SK-N-SH (cell line): ENCODE data around the gene GPR137. TPM values are rescaled to one million over a fixed set of nuclear protein-coding genes. Genes with fewer than 3 reads are reported as not detected.
A peak's percentile ranks its signal among the peaks of the same experiment; 100 is the strongest.

Experiments
- CTCF ChIA-PET: fragments of 300-600, 350-600 bp; formaldehyde crosslinking; extraction: SDS; loops from one replicate; lab custom pipeline; 2021; lab: Yijun Ruan, JAX
- POLR2A ChIA-PET: fragments of 350-600 bp; sonication (Branson Sonifier 250); formaldehyde crosslinking; extraction: SDS; loops from one replicate; lab custom pipeline; 2020; ENCODE audit warnings: antibody characterized with exemption, inconsistent platforms; lab: Yijun Ruan, JAX
- DNase-seq: peaks from one replicate; pipeline ENCODE4 v3.0.0; 2012
- H2AFZ ChIP-seq: fragments of 200-600 bp; sonication (generic); 2 replicates; pipeline ENCODE4 v1.8.1; 2016; ENCODE audit warnings: antibody characterized with exemption, mild to moderate bottlenecking, low read depth
- H3F3A ChIP-seq: fragments of 200-600 bp; sonication (generic); replicated peaks from 2 replicates; pipeline ENCODE3; 2016; ENCODE audit warnings: antibody characterized with exemption, mild to moderate bottlenecking; ENCODE audit not compliant: insufficient read depth
- H3K27ac ChIP-seq, 2 experiments: fragments of 200-500 bp in 1 of 2; fragments of 200-600 bp in 1 of 2; sonication (Bioruptor generic) in 1 of 2; sonication (generic), shearing (Covaris generic) in 1 of 2; 2 replicates each; pipeline versions ENCODE4 v1.5.1 to v1.6.1; 2014 to 2016; ENCODE audit warnings: low read depth in 2 of 2, inconsistent platforms in 1 of 2, low read length in 1 of 2, mild to moderate bottlenecking in 1 of 2, mixed read lengths in 1 of 2
- H3K27me3 ChIP-seq: fragments of 200-600 bp; sonication (generic), shearing (Covaris generic); 2 replicates; pipeline ENCODE4 v1.6.1; 2016; ENCODE audit warnings: mixed run types; ENCODE audit not compliant: insufficient read depth
- H3K36me3 ChIP-seq, 2 experiments: fragments of 200-500 bp in 1 of 2; fragments of 200-600 bp in 1 of 2; sonication (Bioruptor generic) in 1 of 2; sonication (generic) in 1 of 2; replicated peaks in 1 of 2; 2 replicates each; pipeline versions ENCODE3 to v1.5.1; 2014 to 2016; ENCODE audit warnings: low read length in 1 of 2, mild to moderate bottlenecking in 1 of 2; ENCODE audit not compliant: insufficient read depth in 2 of 2, control insufficient read depth in 1 of 2
- H3K4me1 ChIP-seq, 2 experiments: fragments of 200-500 bp in 1 of 2; fragments of 200-600 bp in 1 of 2; sonication (Bioruptor generic) in 1 of 2; sonication (generic), shearing (Covaris generic) in 1 of 2; 2 replicates each; pipeline versions ENCODE4 v1.5.1 to v1.6.1; 2014 to 2016; ENCODE audit warnings: low read depth in 1 of 2, low read length in 1 of 2, mixed run types in 1 of 2; ENCODE audit not compliant: insufficient read depth in 2 of 2, control insufficient read depth in 1 of 2
- H3K4me2 ChIP-seq: fragments of 200-600 bp; sonication (generic), shearing (Covaris generic); 2 replicates; pipeline ENCODE4 v1.6.1; 2017; ENCODE audit warnings: mixed run types
- H3K4me3 ChIP-seq, 2 experiments: fragments of 200-500 bp in 1 of 2; fragments of 200-600 bp in 1 of 2; sonication (Bioruptor generic) in 1 of 2; sonication (generic), shearing (Covaris generic) in 1 of 2; 2 replicates each; pipeline versions ENCODE4 v1.5.1 to v1.8.1; 2014 to 2016; ENCODE audit warnings: low read depth in 2 of 2, inconsistent platforms in 1 of 2, low read length in 1 of 2, mild to moderate bottlenecking in 1 of 2, mixed read lengths in 1 of 2, moderate library complexity in 1 of 2
- H3K79me2 ChIP-seq: fragments of 200-600 bp; sonication (generic); 2 replicates; pipeline ENCODE4 v1.8.1; 2017; ENCODE audit warnings: mild to moderate bottlenecking; ENCODE audit not compliant: insufficient read depth
- H3K9ac ChIP-seq: fragments of 200-600 bp; sonication (generic); 2 replicates; pipeline ENCODE4 v1.6.1; 2017; ENCODE audit warnings: mixed run types
- H3K9me2 ChIP-seq: fragments of 200-600 bp; sonication (generic); 2 replicates; pipeline ENCODE4 v1.6.1; 2017; ENCODE audit warnings: mixed run types
- H3K9me3 ChIP-seq: fragments of 200-600 bp; sonication (generic); 2 replicates; pipeline ENCODE4 v1.6.1; 2017; ENCODE audit warnings: mixed run types, mild to moderate bottlenecking, moderate library complexity
- H4K20me1 ChIP-seq: fragments of 200-600 bp; sonication (generic); 2 replicates; pipeline ENCODE4 v1.6.1; 2017; ENCODE audit warnings: mild to moderate bottlenecking, mixed run types; ENCODE audit not compliant: insufficient read depth
- ELF1 ChIP-seq: IDR thresholded peaks from 2 replicates; pipeline ENCODE4 v1.4.0; 2012
- EP300 ChIP-seq, 2 experiments: IDR thresholded peaks; 2 replicates each; pipeline versions ENCODE4 v1.4.0 to v1.6.1; 2012; ENCODE audit warnings: borderline replicate concordance in 1 of 2, low read depth in 1 of 2, low read length in 1 of 2
- EZH2phosphoT487 ChIP-seq: fragments of 200-600 bp; sonication (generic); IDR thresholded peaks from 2 replicates; pipeline ENCODE4 v1.6.1; 2017; ENCODE audit warnings: low read depth, mixed run types, mild to moderate bottlenecking, antibody characterized with exemption, moderate library complexity, borderline replicate concordance
- FOXJ3 ChIP-seq: sonication (generic); formaldehyde crosslinking; IDR thresholded peaks from 2 replicates; pipeline ENCODE4 v1.5.1; 2020; ENCODE audit warnings: mild to moderate bottlenecking, missing genetic modification reagents
- FOXM1 ChIP-seq: IDR thresholded peaks from 2 replicates; pipeline ENCODE4 v1.4.0; 2012; ENCODE audit warnings: low read depth, mild to moderate bottlenecking
- GABPA ChIP-seq: IDR thresholded peaks from 2 replicates; pipeline ENCODE4 v1.4.0; 2012; ENCODE audit warnings: low read depth, mild to moderate bottlenecking
- MEF2A ChIP-seq: IDR thresholded peaks from 2 replicates; pipeline ENCODE4 v1.4.0; 2012; ENCODE audit warnings: low read depth, borderline replicate concordance
- RFX5 ChIP-seq: IDR thresholded peaks from 2 replicates; pipeline ENCODE4 v1.6.1; 2012; ENCODE audit warnings: mild to moderate bottlenecking, improper control_type of control experiment, low read length
- RXRA ChIP-seq: IDR thresholded peaks from 2 replicates; pipeline ENCODE4 v1.4.0; 2012; ENCODE audit warnings: low read depth, mild to moderate bottlenecking, borderline replicate concordance
- SIN3A ChIP-seq: IDR thresholded peaks from 2 replicates; pipeline ENCODE4 v1.6.1; 2012; ENCODE audit warnings: low read depth, mild to moderate bottlenecking, low read length, moderate library complexity, borderline replicate concordance
- TCF12 ChIP-seq: IDR thresholded peaks from 2 replicates; pipeline ENCODE4 v1.4.0; 2012
- YY1 ChIP-seq: IDR thresholded peaks from 2 replicates; pipeline ENCODE4 v1.4.0; 2012; ENCODE audit warnings: low read depth, mild to moderate bottlenecking
- ZBTB33 ChIP-seq: IDR thresholded peaks from 2 replicates; pipeline ENCODE4 v1.4.0; 2012; ENCODE audit warnings: low read depth, borderline replicate concordance
- WGBS: methylation state at CpG from one replicate; pipeline ENCODE4 v1.1.6; 2017; ENCODE audit warnings: low lambda C conversion rate; 5-methylcytosine and 5-hydroxymethylcytosine counted together
- polyA plus RNA-seq, 3 experiments: library from polyadenylated mRNA; depleted of rRNA; stranded (reverse); fragments of >200 nt; gene quantifications; 2 replicates each; pipeline ENCODE4 v1.2.3, GENCODE V29; 2012
- TF ChIP-seq, protein P1 (sequence below): IDR thresholded peaks from 2 replicates; pipeline ENCODE4 v1.4.0; 2012; ENCODE audit warnings: low read depth, borderline replicate concordance

The GPR137 gene
- polyA plus RNA-seq, 1 of the 3 experiments (the other 2 are of a cell fraction) = 29.9 TPM

- Histone ChIP-seq H3K27me3 (no peaks in the 10 kb centered on the region), H3K4me1 (peaks cover 10 to 23% of the 10 kb centered on the region in 2 experiments; a peak in 2 of 4 replicates), H4K20me1 (peaks cover 14% of the 10 kb centered on the region), H3K4me2 (no peak overlapping the region), H3K79me2 (peaks cover 30% of the 10 kb centered on the region), H3F3A (peaks cover 3% of the 10 kb centered on the region), H2AFZ (no peak overlapping the region), H3K9me2 (no peaks in the 10 kb centered on the region), H3K9ac (no peak overlapping the region), H3K27ac (no peak overlapping the region), H3K4me3 (no peak overlapping the region), H3K36me3 (peaks cover 20 to 34% of the 10 kb centered on the region in 2 experiments), H3K9me3 (no peaks in the 10 kb centered on the region)
- ChIA-PET CTCF (interaction anchor here (0.7 to 1.5 kb wide), 3 partner anchors 11 to 49 kb away, joined by 3 to 4 read pairs (median 4); no protein-coding TSS in a partner anchor), POLR2A (interaction anchor here (0.5 to 1.0 kb wide), 2 partner anchors 9 to 11 kb away, joined by 3 to 4 read pairs; no protein-coding TSS in a partner anchor)
- DNase-seq = peak; percentile 16
- 97% methylated on average over 13 of the region's 35 CpGs for WGBS
- TF ChIP-seq FOXJ3 (CRISPR knock-in tag) (no peak), ELF1 (no peak), TCF12 (no peak), FOXM1 (no peak), EP300 (IDR thresholded peaks at IDR 0.05; ENCODE audit: borderline replicate concordance in 1 of 2, low read depth in 1 of 2, low read length in 1 of 2) (no peak), SIN3A (no peak)
Measured at GRCh38 chr11:64255135-64256128, 30.2 kb upstream of the GPR137 start.

GRCh38 chr11:64256300-64256699, 29.3 kb upstream of the GPR137 start:
- ChIA-PET POLR2A (no interaction called here), CTCF (no interaction called here)
- 99% methylated on average over 9 of the region's 15 CpGs for WGBS
- Histone ChIP-seq H3K4me2 (no peak overlapping the region), H3K36me3 (peaks cover 22 to 34% of the 10 kb centered on the region in 2 experiments), H3F3A (peaks cover 3% of the 10 kb centered on the region), H3K9me2 (no peaks in the 10 kb centered on the region), H3K27ac (no peak overlapping the region), H3K4me1 (peaks cover 10 to 16% of the 10 kb centered on the region in 2 experiments; a peak in 2 of 4 replicates), H3K27me3 (no peaks in the 10 kb centered on the region), H4K20me1 (peaks cover 14% of the 10 kb centered on the region), H2AFZ (no peak overlapping the region), H3K9ac (no peak overlapping the region), H3K9me3 (no peaks in the 10 kb centered on the region), H3K79me2 (peaks cover 30% of the 10 kb centered on the region), H3K4me3 (no peak overlapping the region)
- DNase-seq = peak; percentile 19
- TF ChIP-seq GABPA (no peak), FOXM1 (no peak), ELF1 (no peak), MEF2A (no peak), RXRA (no peak), RFX5 (no peak), SIN3A (no peak), FOXJ3 (CRISPR knock-in tag) (no peak), ZBTB33 (no peak), EZH2phosphoT487 (no peak), YY1 (no peak)
- TF ChIP-seq, protein P1, sequence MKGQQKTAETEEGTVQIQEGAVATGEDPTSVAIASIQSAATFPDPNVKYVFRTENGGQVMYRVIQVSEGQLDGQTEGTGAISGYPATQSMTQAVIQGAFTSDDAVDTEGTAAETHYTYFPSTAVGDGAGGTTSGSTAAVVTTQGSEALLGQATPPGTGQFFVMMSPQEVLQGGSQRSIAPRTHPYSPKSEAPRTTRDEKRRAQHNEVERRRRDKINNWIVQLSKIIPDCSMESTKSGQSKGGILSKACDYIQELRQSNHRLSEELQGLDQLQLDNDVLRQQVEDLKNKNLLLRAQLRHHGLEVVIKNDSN = no peak
